OCI-LY1 (cell line): Measurements from ENCODE around the gene RASL12.

ENCODE experiments used
- EZH2 ChIP-seq: fragments of 200-600 bp; sonication (generic), shearing (Covaris generic); IDR thresholded peaks from 2 replicates; pipeline ENCODE4 v1.8.0; 2017; ENCODE audit warnings: borderline replicate concordance, mixed run types, mild to moderate bottlenecking, antibody characterized with exemption, low read length, moderate library complexity, mixed read lengths
- TF ChIP-seq, protein P1 (sequence below): fragments of 200-600 bp; sonication (generic), shearing (Covaris generic); IDR thresholded peaks from 2 replicates; pipeline ENCODE4 v1.5.1; 2017; ENCODE audit warnings: mild to moderate bottlenecking, antibody characterized with exemption, low read length, moderate library complexity, mixed read lengths

DNA sequence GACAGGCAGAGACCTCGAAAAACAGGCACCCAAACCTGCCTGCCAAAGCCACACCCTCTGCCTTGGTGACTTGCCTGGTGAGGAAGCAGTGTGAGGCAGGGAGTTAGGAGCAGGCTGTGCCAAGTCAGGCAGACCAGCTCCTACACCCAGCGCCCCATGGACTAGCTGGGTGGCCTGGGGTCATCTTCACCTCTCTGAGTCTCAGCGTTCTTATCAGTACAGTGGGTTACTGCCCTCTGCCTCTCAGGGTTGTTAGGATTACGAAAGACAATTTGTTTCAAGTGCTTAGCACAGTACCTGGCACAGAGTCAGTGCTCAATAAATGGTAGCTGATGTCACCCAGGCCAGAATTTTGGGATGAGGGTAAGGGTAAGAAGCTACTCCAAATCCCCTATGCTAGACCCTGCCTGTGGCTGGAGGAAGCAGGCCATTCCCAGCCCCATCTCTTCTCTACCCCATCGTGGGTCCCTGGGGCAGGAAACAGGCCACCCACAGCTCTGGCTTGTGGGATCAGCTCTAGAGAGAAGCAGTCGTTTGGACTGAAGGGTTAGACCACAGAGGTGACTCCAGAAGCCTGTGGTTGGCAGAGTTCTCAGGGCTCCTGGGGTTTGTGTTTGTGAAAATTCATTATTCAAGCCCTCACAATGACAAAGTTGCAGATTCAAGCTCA is 12.5 kb downstream of the RASL12 start:
- TF ChIP-seq, protein P1, sequence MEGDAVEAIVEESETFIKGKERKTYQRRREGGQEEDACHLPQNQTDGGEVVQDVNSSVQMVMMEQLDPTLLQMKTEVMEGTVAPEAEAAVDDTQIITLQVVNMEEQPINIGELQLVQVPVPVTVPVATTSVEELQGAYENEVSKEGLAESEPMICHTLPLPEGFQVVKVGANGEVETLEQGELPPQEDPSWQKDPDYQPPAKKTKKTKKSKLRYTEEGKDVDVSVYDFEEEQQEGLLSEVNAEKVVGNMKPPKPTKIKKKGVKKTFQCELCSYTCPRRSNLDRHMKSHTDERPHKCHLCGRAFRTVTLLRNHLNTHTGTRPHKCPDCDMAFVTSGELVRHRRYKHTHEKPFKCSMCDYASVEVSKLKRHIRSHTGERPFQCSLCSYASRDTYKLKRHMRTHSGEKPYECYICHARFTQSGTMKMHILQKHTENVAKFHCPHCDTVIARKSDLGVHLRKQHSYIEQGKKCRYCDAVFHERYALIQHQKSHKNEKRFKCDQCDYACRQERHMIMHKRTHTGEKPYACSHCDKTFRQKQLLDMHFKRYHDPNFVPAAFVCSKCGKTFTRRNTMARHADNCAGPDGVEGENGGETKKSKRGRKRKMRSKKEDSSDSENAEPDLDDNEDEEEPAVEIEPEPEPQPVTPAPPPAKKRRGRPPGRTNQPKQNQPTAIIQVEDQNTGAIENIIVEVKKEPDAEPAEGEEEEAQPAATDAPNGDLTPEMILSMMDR: no peak
- TF ChIP-seq EZH2: no peak
